Glutamatergic neuron (in vitro differentiated cells): ENCODE results near the gene PURA. TPM values are rescaled to one million over a fixed set of nuclear protein-coding genes. Genes with fewer than 3 reads are reported as not detected.

Experiments
- DNase-seq: peaks from one replicate; pipeline ENCODE4 v3.0.0; 2022
- H3K27ac Mint-ChIP-seq: one replicate; pipeline ENCODE4 v1.8.0; 2020; ENCODE audit warnings: mild to moderate bottlenecking, mixed read lengths, inconsistent platforms; ENCODE audit not compliant: unreplicated experiment
- H3K27me3 Mint-ChIP-seq: one replicate; pipeline ENCODE4 v1.8.0; 2020; ENCODE audit warnings: mild to moderate bottlenecking, moderate library complexity, mixed read lengths, inconsistent platforms; ENCODE audit not compliant: unreplicated experiment
- H3K36me3 Mint-ChIP-seq: one replicate; pipeline ENCODE4 v1.8.0; 2020; ENCODE audit warnings: mild to moderate bottlenecking, mixed read lengths, inconsistent platforms; ENCODE audit not compliant: unreplicated experiment
- H3K4me1 Mint-ChIP-seq: one replicate; pipeline ENCODE4 v1.8.0; 2020; ENCODE audit warnings: mild to moderate bottlenecking, low read depth, mixed read lengths, inconsistent platforms; ENCODE audit not compliant: unreplicated experiment
- H3K4me3 Mint-ChIP-seq: one replicate; pipeline ENCODE4 v1.8.0; 2020; ENCODE audit warnings: mild to moderate bottlenecking, mixed read lengths, inconsistent platforms; ENCODE audit not compliant: unreplicated experiment
- H3K9me3 Mint-ChIP-seq: one replicate; pipeline ENCODE4 v1.8.0; 2020; ENCODE audit warnings: mild to moderate bottlenecking, moderate library complexity, mixed read lengths, inconsistent platforms; ENCODE audit not compliant: unreplicated experiment
- total RNA-seq: library from RNA; stranded (reverse); fragmentation: NEBNext Ultra II Directional; extraction: Animal tissue kit (Norgen Biotek cat#: 25700); gene quantifications from one replicate; pipeline ENCODE4 v1.2.1, GENCODE V29; 2021; ENCODE audit not compliant: unreplicated experiment
- TF ChIP-seq, protein P1 (sequence below): fragments of 200-600 bp; sonication (generic); IDR thresholded peaks from one replicate; pipeline ENCODE4 v1.5.0; 2021; ENCODE audit not compliant: partially characterized antibody, unreplicated experiment

Gene PURA
- total RNA-seq, 1 donor from 2014 or later = 4.1 TPM

DNA sequence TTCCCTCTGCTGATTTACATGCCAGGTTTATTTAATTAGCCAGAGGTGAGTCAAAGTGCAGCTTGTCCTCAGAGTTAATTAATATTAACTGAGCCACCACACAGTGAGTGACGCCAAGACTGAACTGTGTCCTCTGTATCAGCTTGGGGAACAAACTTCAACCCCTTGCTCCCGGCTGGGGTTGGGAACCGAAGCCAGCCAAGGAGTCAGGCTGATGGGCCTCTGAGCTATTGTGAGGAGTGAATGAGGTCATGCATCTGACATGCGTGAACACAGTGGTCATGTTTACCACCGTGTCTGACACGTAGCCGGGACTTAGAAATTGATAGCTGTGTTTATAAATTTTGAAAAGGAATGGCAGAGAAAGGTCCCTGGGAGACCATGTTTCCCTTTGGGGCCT, 28.9 kb downstream of the PURA start:
- peaks cover 15% of the 10 kb centered on the region for H3K27me3 Mint-ChIP-seq

DNA sequence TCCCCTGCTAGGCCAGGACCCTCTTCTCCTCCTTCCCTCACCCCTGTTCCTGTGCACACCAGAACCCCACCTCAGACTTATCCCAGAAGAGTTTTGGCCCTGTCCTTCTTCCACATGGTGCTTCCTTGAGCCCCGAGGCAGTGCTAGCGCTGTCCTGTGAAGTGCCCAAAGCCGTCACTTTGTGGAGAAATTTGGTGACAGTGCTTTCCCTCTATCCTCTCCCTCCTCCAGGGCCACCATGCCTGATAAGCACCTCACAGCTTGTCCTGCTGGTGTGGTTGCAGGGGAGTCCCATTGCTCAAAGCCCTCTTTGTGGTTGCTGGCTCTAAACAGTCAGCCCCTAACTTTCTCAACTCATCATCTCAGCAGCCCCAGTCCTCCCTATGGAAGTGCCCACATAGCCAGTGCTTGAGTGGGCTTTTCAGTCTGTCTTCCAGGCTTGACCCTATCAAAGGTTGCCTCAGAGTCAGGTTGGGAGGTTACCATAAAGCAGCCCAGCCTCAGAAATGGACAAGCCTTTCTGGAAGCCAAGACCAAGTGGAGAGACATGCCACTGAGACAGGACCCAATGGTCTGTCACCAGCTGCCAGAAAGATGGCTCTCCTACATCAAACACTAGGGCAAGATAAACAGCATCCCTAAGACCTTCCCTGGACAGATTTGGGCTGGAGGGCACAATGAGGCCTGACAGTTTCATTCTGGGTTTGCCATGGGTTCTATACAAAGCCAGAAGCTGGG, 29.8 kb downstream of the PURA start:
- TF ChIP-seq, protein P1, sequence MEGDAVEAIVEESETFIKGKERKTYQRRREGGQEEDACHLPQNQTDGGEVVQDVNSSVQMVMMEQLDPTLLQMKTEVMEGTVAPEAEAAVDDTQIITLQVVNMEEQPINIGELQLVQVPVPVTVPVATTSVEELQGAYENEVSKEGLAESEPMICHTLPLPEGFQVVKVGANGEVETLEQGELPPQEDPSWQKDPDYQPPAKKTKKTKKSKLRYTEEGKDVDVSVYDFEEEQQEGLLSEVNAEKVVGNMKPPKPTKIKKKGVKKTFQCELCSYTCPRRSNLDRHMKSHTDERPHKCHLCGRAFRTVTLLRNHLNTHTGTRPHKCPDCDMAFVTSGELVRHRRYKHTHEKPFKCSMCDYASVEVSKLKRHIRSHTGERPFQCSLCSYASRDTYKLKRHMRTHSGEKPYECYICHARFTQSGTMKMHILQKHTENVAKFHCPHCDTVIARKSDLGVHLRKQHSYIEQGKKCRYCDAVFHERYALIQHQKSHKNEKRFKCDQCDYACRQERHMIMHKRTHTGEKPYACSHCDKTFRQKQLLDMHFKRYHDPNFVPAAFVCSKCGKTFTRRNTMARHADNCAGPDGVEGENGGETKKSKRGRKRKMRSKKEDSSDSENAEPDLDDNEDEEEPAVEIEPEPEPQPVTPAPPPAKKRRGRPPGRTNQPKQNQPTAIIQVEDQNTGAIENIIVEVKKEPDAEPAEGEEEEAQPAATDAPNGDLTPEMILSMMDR = no peak
- H3K27me3 Mint-ChIP-seq = peaks cover 20% of the 10 kb centered on the region
- no peak overlapping the region for H3K27ac Mint-ChIP-seq

More for the DNA sequence above, 28.9 kb downstream of the PURA start:
- TF ChIP-seq, protein P1 = no peak
- Mint-ChIP-seq H3K27ac (no peak overlapping the region), H3K9me3 (peaks cover 7% of the 10 kb centered on the region), H3K4me1 (peaks cover 9% of the 10 kb centered on the region), H3K4me3 (no peak overlapping the region), H3K36me3 (no peaks in the 10 kb centered on the region)
- DNase-seq = no peak

DNA sequence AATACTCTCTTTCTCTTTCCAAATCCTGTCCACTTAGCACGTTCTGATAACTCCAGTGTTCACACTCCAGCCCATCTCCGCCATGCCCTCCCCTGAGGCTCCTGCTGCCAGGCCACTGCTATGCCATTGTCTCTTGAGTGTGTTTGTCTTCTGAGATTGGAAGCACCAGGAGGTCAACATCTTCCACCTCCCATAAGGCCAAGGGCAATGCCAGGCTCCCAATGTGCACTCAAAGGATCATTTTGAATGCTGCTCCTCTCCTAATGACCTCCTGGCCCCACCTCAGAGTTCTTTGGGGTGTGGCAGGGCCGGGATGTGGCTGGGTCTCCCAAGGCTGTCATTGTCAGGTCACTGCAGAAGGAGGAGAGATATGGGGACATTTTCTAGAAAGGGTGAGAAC, 31.3 kb downstream of the PURA start:
- TF ChIP-seq, protein P1 = no peak
- H3K9me3 Mint-ChIP-seq = peaks cover 6% of the 10 kb centered on the region
- H3K27me3 Mint-ChIP-seq = peaks cover 18% of the 10 kb centered on the region
- peak overlapping the region; percentile 75 for H3K4me3 Mint-ChIP-seq
- no peak overlapping the region for H3K27ac Mint-ChIP-seq
- H3K36me3 Mint-ChIP-seq = no peaks in the 10 kb centered on the region
- H3K4me1 Mint-ChIP-seq = peaks cover 9% of the 10 kb centered on the region
- no peak for DNase-seq

More for the DNA sequence above, 29.8 kb downstream of the PURA start:
- H3K36me3 Mint-ChIP-seq = no peaks in the 10 kb centered on the region
- no peak for DNase-seq
- no peak overlapping the region for H3K4me3 Mint-ChIP-seq
- H3K4me1 Mint-ChIP-seq = peaks cover 9% of the 10 kb centered on the region
- H3K9me3 Mint-ChIP-seq = peaks cover 7% of the 10 kb centered on the region

DNA sequence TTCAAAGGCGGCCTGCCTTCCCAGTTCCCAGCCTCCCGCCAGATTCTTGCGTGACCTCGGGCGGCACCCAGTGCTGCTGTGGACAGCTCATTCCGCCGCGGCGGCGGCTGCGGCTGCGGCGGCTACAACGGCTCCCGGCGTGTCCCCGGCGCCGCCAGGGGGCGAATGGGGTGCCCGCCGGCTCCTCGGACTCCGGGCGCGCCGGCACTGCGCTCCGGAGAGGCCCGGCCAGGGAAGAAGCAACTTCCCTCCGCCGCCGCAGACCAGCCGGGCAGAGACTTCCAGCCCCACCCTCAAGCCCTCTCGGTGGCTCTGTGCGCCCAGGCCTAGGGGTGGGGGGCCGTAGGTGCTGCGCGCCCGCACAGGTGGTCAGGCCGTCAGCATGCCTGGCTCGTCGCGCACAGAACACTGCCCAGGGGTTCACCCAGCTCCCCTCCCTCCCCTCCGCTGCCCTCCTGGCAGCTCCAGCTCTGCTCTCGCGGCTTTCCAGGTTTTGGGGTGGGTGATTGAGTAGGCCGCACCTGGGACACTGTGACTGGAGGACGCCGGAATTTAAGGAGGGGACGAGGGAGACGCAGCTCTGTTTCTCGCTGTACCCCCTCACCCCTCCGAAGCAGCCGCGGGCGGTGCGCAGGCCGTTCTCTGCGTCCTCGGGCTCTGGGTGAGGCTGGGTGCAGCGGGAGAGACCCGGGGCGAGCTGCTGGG, 32.1 kb downstream of the PURA start:
- peak overlapping the region; percentile 75 for H3K4me3 Mint-ChIP-seq
- peaks cover 9% of the 10 kb centered on the region for H3K4me1 Mint-ChIP-seq
- no peak overlapping the region for H3K27ac Mint-ChIP-seq
- H3K9me3 Mint-ChIP-seq = peaks cover 5% of the 10 kb centered on the region
- peaks cover 18% of the 10 kb centered on the region for H3K27me3 Mint-ChIP-seq
- TF ChIP-seq, protein P1 = peak; percentile 76
- no peaks in the 10 kb centered on the region for H3K36me3 Mint-ChIP-seq
- DNase-seq = peak; percentile 76

DNA sequence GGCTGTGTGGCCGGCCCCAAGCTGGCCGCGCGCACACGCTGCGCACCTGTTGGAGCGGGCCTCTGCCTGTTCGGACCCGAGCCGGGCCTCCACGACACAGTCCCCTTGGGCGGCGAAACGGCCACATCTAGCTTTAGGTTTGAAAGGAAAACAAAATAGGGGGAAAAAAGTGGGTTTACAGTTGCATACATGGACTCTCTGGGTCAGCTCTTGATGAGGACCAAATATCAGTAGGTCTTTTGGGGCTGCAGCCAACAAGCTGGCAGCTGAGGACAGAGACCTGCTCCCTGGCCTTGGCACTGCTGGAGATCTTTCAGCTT, 32.6 kb downstream of the PURA start:
- Mint-ChIP-seq H3K4me3 (peak overlapping the region; percentile 73), H3K9me3 (peaks cover 5% of the 10 kb centered on the region), H3K4me1 (peaks cover 9% of the 10 kb centered on the region), H3K27ac (no peak overlapping the region), H3K36me3 (no peaks in the 10 kb centered on the region), H3K27me3 (peaks cover 18% of the 10 kb centered on the region)
- TF ChIP-seq, protein P1 = no peak
- DNase-seq = no peak
